Activated CD4-positive, alpha-beta T cell treated with anti-CD3 and anti-CD28 coated beads for 48 hours (primary cell): ENCODE results near the gene DCST1.

Experiments used
- DNase-seq: peaks from one replicate; pipeline ENCODE4 v3.0.0-alpha.2; 2020

DCST1 gene

DNA sequence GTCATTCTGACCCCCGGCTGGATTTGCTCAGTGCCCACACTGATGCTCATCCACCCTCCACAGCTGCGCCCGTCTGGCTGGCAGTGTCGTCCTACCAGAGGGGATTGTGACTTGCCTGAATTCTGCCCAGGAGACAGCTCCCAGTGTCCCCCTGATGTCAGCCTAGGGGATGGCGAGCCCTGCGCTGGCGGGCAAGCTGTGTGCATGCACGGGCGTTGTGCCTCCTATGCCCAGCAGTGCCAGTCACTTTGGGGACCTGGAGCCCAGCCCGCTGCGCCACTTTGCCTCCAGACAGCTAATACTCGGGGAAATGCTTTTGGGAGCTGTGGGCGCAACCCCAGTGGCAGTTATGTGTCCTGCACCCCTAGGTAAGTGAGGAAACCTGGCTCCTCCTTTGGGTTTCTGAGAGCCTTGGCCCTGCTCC is 24.2 kb downstream of the DCST1 start:
- DNase-seq, result no peak

DNA sequence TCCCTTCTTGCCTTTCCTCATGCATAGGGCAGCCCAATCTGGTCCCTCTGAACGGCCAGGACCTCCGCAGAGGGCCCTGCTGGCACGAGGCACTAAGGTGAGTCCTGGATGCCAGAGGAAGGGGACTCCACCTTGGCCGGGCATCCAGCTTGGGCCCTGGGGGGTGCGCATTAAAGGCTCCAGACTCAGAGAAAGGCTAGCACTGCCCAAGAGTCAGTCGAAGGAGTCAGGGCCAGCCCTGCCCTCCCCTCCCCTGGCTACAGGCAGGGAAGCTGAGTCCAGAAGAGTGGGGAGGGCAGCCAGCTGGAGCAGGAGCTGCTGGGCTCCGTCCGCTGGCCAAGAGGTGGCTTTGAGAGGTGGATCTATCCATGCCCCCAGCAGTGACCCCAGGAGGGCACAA is 27.1 kb downstream of the DCST1 start:
- no peak for DNase-seq

DNA sequence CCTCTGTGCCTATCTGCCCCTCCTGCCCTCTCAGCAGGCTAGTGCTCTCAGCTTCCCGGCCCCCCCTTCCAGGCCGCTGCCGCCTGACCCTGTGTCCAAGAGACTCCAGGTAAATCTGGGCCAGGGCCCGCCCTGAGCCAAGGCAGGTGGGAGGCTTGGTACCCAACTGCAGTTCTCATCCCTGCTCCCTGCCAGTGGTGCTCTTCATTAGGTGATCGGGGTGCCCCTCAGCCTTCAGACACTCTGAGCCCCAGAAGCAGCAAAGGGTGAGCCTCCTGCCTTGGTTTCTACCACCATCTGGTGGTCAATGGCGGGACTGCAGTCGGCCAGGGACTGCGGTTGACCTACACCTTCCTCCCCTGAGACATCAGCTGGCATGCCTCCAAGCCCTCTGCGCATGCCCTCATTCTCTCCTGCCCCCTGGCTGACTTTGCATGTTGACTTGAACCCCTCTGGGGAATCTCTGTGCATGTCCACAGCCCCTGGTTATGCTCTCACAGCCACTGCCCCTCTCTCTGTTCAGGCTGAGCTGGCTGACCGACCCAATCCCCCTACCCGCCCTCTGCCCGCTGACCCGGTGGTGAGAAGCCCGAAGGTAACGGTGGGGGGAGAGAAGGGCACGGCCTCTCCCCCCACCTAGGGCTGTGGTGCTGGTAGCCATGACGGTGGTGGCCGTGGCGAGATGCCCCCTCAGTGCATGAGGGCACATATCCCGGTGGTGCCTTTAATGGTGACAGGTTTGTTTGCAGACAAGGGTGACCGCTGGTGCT is 27.9 kb downstream of the DCST1 start:
- DNase-seq, result peak; percentile 98

DNA sequence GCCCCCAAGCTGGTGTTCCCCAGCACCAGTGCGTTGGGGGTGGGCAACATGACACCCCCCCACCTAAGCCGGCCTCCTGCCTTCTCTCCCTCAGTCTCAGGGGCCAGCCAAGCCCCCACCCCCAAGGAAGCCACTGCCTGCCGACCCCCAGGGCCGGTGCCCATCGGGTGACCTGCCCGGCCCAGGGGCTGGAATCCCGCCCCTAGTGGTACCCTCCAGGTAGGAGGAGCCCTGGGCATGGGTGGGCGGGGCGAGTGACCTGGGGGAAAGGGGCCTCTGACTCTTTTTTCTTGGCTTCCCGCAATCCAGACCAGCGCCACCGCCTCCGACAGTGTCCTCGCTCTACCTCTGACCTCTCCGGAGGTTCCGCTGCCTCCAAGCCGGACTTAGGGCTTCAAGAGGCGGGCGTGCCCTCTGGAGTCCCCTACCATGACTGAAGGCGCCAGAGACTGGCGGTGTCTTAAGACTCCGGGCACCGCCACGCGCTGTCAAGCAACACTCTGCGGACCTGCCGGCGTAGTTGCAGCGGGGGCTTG is 28.6 kb downstream of the DCST1 start:
- no peak for DNase-seq

DNA sequence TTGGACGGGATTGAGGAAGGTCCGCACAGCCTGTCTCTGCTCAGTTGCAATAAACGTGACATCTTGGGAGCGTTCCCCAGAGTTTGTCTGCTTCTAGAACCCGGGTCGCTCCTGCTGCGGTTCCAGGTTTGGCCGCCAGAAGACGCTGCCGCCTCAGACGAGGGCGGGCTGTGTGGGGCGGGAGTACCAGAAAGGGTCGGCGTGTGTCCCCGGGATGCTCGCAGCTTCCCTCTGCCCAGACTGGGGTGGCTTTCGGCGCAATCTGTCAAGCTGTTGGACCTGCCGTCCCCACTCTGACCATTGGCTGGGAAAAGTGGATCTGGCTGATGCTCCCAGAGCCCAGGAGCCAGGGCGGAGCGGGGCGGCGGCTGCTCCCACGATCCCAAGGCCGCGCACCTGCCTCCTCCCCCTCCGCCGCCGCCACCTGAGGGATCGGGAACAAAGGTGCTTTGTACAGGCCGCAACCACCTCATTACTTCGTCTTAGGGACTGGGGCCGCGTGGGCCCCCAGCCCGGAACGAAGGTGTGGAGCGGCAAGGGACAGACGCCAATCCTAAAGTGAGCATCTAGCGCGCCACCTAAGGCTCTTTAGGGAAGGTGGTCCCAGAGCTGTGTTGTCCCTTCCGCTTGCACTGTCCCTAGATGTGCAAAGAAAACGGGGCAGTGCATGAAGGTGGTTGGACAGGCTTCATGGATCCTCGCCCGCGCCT is 29.2 kb downstream of the DCST1 start:
- peak; percentile 90 for DNase-seq

DNA sequence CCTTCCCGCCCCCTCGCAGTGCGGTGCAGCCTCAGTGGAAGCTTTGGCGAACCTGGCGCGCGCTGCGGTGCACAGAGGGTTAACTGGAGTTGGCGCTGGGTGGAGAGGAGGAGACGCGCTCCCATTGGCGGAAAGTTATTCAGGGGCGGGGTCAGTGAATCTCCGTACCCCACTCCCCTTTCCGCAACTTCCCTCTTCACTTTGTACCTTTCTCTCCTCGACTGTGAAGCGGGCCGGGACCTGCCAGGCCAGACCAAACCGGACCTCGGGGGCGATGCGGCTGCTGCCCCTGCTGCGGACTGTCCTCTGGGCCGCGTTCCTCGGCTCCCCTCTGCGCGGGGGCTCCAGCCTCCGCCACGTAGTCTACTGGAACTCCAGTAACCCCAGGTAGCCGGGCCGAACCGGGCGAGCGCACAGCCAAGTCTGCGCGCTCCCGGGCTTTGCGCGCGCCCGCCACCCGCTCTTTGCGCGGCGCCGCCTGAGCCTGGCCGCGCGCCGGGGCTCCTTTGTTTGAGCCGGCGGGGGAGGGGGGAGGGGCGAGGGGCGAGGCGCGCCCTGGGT is 30.0 kb downstream of the DCST1 start, which contains the start of gene EFNA4:
Gene EFNA4 (plus strand): TSS at position 191 of the 561 bp plus-strand sequence. CDS start 84 bp downstream, at position 275.
- DNase-seq, result peak; percentile 88

DNA sequence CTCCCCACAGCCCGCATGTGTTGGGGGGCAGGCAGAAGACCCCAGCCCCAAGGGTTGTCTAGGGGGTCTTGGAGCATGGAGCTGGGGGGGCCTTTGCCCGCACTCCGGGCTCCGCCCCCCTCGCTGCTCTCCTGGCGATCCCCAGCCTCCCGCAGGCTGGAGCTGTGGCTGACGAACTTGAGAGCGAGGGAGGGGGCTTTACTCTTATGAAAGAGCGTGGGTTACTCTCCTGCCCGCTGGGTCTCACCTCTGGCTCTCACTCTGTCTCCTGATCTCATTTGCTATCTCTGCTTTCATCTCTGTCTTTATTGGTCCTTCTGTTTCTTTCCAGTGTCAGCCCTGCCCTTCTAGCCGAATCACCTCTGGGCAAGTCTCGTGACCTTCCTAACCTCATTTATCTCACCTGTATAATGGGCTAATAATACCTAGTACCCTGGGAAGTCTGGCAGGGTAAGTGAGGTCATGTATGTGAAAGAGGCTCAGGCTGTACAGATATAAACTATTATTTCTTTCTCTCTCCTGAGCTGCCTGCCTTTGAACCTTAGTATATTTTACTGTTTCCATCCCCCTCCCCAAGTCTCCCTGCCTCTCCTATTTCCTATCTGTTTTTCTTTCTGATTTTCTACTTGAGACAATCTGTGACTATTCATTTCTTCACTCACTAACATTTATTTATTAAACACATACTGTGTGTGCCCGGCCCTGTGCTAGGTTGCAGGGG is 30.6 kb downstream of the DCST1 start:
- peak; percentile 32 for DNase-seq

DNA sequence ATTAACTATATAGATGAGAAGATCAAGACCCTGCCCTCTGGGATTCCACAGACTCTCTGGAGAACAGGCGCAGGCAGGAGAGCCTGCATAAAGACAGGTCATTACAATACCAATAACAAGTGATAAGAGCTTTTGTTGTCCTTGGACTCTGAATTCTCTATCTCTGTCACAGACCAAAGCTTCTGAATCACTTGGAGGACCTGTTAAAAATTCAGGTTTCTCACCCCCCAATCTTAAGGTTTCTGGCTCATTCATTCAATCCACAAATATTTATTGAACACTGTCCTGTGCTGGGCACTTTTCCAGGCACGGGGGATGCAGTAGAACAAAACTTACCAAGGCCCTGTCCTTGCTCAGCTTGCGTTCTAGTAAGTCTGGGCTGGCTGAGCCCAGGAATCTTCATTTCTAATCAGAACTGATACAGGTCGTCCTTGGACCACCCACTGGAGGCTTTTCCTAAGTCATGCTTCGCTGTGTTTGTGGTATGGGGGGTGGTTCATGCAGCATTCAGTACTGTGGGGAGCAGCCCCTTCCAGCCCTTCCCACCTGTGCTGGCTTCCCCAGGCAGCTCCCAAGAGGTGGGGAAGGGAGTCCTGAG is 31.3 kb downstream of the DCST1 start:
- DNase-seq, result no peak

DNA sequence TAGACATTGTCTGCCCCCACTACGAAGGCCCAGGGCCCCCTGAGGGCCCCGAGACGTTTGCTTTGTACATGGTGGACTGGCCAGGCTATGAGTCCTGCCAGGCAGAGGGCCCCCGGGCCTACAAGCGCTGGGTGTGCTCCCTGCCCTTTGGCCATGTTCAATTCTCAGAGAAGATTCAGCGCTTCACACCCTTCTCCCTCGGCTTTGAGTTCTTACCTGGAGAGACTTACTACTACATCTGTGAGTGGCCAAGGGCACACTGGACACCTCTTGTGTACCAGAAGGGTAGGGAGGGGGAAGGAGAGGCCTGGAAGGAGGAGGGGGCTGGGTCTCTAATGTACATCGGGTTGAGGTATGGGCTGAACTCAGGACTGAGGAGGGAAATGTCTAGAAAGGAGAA is 33.2 kb downstream of the DCST1 start:
- DNase-seq, result no peak

DNA sequence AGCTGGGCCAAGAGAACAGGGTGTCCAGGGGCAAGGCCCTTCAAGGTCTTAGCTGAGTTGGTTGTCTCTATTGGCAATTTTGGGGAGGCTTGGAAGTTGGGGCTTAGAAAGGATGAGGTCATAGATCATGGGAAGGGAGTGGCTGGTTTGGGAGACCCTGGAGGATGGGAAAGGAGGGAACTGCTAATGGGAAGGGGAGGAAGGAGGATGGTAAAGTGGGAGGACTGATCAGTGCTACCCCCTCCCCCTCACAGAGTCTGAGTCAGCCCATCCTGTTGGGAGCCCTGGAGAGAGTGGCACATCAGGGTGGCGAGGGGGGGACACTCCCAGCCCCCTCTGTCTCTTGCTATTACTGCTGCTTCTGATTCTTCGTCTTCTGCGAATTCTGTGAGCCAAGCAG is 35.0 kb downstream of the DCST1 start:
- DNase-seq, result no peak

DNA sequence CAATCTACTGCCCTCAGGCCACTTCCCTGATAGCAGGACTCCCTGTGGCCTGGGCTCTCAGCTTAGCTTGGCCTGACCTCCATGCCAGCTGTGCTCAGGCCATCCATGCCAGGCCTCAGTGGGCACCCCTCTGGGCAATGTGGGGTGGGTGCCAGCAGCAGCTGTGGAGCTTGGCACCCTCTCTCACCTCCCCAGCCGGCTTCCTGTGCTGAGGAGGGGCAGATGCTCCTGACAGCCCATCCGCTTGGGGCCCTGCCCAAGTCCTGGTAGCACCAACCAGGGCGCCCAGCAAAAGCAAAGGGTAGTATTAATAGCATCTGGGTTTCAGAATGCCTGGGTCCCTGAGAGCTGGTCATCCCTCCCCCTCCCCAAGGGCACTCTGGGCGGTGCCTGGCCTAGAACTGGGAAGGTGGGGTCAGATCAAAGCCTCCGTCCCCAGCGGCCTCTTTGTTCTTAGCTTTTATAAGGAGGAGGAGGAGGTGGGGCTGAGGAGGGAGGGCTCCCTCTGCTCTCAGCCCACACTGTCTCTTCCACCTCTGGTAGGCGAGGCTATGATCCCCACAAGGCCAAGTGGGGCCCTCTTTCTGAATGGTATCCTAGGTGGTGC is 36.0 kb downstream of the DCST1 start:
- no peak for DNase-seq

DNA sequence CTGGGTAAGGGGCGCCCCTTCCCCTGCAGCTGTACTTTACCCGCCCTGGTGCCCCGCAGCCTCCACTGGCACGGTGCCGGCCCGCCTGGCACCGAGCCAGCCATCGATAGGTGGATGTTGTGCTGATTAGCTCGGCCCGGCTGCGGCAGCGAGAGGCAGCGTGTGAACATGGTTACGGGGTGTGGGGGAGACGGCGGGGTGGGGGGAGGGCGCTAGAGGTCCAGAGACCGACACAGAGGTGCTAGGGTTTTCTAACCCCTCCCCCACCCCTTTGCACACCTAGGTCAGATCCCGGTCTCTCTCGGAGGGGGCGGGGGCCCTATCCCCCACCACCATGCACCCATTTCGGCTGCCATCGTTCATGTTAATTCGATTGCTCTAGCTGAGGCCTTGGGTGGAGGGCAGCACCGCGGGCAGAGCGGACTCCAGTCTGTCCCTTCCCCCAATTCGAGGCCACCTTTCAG is 36.6 kb downstream of the DCST1 start:
- DNase-seq, result no peak

DNA sequence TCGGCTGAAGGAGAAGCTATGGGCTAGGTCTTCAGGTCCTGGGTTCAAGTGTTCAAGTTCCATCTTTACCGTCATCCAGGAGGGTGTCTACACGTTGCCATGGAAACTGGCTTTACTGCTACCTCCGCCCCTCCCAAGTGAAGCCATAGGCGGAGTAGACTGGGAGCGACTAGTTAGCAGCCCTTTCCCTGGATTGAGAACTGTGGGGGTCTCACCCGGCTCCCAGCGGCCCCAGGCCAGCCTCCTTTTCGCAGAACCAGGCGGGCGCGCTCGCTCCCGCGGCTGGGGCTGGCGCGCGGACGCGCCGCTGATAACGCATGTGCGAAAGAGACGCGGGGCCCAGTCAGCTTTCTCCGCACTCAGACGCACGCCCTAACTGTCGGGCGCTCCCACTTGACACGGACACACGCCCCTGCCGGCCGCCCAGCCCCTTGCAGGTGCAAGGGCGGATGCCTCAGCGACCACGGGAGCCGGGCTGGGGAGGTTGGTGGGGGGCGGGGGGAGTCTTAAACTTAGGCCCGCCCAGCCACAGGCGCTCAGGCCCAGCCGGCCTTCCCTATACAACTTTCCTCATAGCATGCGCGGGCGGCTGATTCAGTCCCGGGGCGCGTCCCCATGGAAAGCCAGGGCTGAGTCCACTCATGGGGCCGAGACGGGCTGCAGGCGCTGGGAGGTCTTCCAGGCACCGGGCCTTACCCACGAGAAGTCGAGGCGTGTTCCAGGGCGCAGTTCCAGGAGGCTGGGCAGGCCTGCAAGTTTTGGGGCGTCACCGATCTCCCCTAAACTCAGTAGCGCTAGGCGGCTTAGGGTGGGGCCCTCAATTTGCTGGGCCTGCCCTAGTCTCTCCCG is 37.3 kb downstream of the DCST1 start:
- DNase-seq, result peak; percentile 87

DNA sequence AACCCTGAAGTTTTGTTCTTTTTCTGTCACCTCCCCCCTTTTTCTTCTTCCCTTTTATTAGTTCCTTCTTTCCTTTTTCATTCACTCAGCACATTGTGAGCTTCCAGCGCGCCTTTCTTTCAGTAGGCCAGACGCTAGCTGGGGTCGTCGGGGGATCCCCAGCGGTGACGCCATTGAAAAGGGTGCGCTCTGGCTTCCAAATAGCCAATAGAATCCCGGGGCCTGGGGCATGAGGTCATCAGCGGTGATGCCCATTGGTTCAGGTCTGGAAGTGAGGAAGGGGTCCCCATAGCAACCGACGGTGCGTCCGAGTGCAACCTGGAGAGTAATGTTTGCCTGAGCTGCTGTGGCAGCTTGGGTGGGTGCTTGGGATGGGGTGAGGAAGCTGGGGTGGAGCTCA is 38.1 kb downstream of the DCST1 start:
- no peak for DNase-seq

DNA sequence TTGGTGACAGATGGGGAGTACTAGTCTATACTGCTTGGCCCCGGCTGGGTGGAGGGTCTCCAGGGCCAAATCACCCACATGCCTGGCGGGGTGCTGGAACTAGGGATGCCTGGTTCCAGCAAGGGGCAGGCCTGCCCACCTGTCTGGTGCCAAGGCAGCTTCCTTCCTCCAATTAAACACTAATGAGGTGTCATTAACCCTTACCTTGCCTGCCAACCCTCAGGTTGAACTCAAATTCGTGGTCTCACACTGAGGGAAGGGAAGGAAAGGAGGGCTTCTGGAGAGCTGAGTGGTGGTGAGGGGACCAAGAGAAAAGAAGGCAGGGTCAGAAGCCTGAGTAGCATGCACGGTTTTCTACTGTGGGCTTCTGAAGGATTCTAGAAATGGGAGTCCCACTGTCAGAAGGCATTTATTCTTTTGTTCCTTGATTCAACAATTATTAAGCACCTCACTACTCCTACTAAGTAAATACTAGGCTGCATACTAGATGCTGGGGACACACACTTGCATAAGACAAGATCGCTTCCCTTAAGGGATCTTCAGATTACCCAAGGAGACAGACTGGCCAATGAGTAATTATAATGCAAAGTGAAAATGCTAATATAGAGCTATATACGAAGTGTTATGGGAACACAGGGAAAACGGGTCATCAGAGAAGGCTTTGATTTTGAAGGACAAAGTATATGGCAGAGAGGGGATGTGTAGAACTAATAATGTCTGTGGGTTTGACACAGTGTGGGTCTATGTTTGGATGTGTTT is 39.1 kb downstream of the DCST1 start:
- no peak for DNase-seq

DNA sequence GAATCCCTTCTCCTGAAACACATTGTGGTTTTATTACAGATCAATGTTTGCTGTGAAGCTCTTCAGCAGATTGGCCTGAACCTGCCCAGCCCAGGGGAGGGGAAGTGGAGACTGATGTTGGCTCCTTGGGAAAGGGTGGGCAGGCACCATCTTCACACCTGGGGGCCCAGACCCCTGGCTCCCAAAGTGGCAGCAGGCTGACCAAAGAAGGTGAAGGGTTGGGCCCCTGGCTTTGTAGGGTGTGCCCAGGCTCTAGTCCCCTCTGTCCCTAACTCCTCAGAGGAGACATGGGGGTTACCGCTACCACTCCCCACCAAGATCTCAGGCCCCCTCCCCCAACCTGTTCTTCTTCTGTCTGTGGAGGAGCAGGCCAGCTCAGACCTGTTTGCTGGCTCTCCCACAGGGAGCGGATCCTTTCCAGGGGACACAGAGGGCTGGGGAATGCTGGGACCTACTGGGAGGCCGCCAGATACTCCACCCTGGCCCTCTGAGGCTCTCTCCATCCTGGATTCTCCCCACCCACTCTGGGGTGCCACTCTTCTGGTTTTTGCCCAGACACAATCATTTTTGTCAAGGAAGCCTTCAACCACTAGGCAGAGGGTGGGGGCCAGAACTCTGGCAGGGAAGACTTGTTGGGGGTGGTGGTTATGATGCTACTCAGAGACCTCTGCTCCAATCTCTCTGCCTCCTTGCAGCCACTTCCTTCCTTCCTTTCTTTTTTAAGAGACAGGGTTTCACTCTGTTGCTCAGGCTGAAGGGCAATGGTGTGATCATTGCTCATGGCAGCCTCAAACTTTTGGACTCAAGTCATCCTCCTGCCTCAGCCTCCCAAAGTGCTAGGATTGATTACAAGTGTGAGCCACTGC is 40.0 kb downstream of the DCST1 start:
- DNase-seq, result no peak

DNA sequence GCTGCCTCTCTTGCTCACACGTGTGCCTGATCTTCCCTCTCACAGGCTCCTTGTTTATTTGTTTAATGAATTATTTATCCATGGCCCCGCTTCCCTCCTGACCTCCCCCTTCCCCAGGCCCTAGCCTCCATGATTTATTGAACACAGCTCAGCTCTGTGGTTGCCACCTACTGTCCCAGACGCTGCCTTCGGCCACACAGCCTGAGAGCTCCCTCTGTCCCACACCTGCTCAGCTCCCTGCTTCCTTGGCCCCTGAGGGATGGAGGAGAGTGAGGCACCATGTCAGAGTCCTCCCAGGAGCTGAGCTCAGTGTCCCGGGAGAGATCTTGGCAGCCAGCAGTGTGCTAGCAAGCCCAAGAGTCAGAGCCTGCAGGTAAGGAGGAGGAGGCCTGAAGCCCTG is 41.9 kb downstream of the DCST1 start:
- no peak for DNase-seq

DNA sequence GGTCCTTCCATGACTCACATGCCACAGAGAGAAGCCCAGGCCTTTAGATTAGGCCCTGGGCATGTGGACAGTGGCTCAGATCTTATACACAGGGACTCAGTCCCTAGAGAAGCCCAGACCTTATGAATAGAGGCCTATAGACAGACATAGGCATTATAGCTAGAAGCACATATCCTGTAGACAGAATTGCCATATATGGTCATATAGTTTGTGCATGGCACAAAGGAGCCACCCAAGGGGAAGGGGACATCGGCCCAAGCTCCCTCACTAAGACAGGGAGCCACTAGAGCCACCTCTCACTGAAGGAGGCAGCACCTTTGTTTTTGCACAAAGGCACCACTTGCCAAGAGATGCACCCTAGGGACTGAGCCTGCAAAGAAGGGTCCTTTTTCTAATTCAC is 42.7 kb downstream of the DCST1 start:
- no peak for DNase-seq

DNA sequence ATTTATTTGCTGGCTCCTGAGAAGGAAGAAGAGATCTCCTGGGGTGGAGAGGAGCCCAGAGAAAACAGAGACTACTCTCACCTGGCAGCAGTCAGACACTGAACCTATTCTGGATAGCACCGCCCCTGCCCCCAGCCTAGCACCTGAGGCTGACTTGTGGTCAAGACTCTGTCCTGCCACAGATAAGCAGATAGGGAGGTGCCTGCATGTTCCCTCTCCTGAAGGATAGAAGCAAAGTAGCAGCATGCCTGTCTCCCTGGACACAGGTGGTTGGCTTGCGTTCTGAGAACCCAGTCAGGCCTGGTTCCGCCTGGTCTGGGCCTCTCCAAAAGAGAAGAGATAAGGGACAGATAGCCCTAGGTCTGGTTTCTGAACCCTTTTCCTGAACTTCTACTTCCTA is 43.7 kb downstream of the DCST1 start:
- no peak for DNase-seq
